HCT116 (cell line): ENCODE data around the gene HCN2. TPM values are rescaled to one million over a fixed set of nuclear protein-coding genes. Genes with fewer than 3 reads are reported as not detected.

ENCODE experiments used
- ATAC-seq: fragments of 200-7000 bp; cut with Tn5 transposase; 2 replicates; pipeline ENCODE4 v1.9.1; 2020; ENCODE audit warnings: mild to moderate bottlenecking, moderate library complexity
- BruUV-seq: library from RNA; stranded (reverse); fragments of 400-500 nt; replicated peaks from 2 replicates; lab custom pipeline; 2021; lab: Mats Ljungman, UMichigan
- CTCF ChIA-PET: fragments of 300-600 bp; sonication (Branson Sonifier 250); formaldehyde crosslinking; loops from one replicate; lab custom pipeline; 2021; ENCODE audit warnings: antibody characterized with exemption; lab: Charles Lee
- POLR2A ChIA-PET: fragments of 300-600, 350-600 bp; sonication (Branson Sonifier 250); formaldehyde crosslinking; loops from one replicate; lab custom pipeline; 2021; ENCODE audit warnings: antibody characterized with exemption; lab: Charles Lee
- RAD21 ChIA-PET, 2 experiments: fragments of 300-600 bp; sonication (Branson Sonifier 250); formaldehyde crosslinking; loops; one replicate each; lab custom pipeline; 2023; ENCODE audit warnings: low total read pairs in 2 of 2; ENCODE audit not compliant: uncharacterized antibody in 2 of 2, unreplicated experiment in 2 of 2, low non-redundant PET in 1 of 2; lab: Charles Lee
- DNase-seq: peaks from one replicate; pipeline ENCODE4 v3.0.0-alpha.2; 2010; ENCODE audit warnings: low read depth, low spot score
- H2AFZ ChIP-seq: fragments of 200-600 bp; shearing (Covaris generic), sonication (generic); 2 replicates; pipeline ENCODE4 v1.6.1; 2017; ENCODE audit warnings: low read depth, mixed run types, mixed read lengths, antibody characterized with exemption, low read length; ENCODE audit not compliant: poor library complexity, severe bottlenecking
- H3K27ac ChIP-seq: 2 replicates; pipeline ENCODE4 v1.5.1; 2012; ENCODE audit warnings: low read depth, low read length
- H3K27me3 ChIP-seq: fragments of 200-600 bp; sonication (generic); 2 replicates; pipeline ENCODE4 v1.6.1; 2016; ENCODE audit warnings: mixed run types, low read length, mixed read lengths; ENCODE audit not compliant: insufficient read depth
- H3K36me3 ChIP-seq, 2 experiments: fragments of 200-500 bp in 1 of 2; fragments of 200-600 bp in 1 of 2; sonication (Bioruptor generic) in 1 of 2; sonication (generic) in 1 of 2; 2 replicates each; pipeline versions ENCODE4 v1.5.1 to v1.6.1; 2014 to 2016; ENCODE audit warnings: low read length in 2 of 2, inconsistent platforms in 1 of 2, mixed read lengths in 1 of 2, mixed run types in 1 of 2; ENCODE audit not compliant: insufficient read depth in 2 of 2, control insufficient read depth in 1 of 2
- H3K4me1 ChIP-seq, 2 experiments: fragments of 200-600 bp in 1 of 2; sonication (generic) in 1 of 2; 2 replicates each; pipeline versions ENCODE4 v1.5.1 to v1.6.1; 2012 to 2017; ENCODE audit warnings: low read length in 2 of 2, inconsistent platforms in 1 of 2, mild to moderate bottlenecking in 1 of 2, mixed read lengths in 1 of 2, mixed run types in 1 of 2, moderate library complexity in 1 of 2; ENCODE audit not compliant: insufficient read depth in 2 of 2, control insufficient read depth in 1 of 2
- H3K4me2 ChIP-seq: fragments of 200-600 bp; sonication (generic); 2 replicates; pipeline ENCODE4 v1.6.1; 2017; ENCODE audit warnings: mixed run types, low read length, mixed read lengths
- H3K4me3 ChIP-seq, 2 experiments: fragments of 200-600 bp in 1 of 2; sonication (generic) in 1 of 2; replicated peaks in 1 of 2; 2 replicates each; pipeline ENCODE4 v1.5.1; 2011 to 2016; ENCODE audit warnings: low read length in 2 of 2, control low read depth in 1 of 2, low read depth in 1 of 2, mild to moderate bottlenecking in 1 of 2, mixed read lengths in 1 of 2, mixed run types in 1 of 2
- H3K79me2 ChIP-seq: fragments of 200-600 bp; sonication (generic); 2 replicates; pipeline ENCODE4 v1.6.1; 2017; ENCODE audit warnings: mild to moderate bottlenecking, mixed run types, low read length, moderate library complexity, mixed read lengths; ENCODE audit not compliant: insufficient read depth
- H3K9ac ChIP-seq: fragments of 200-600 bp; sonication (generic); 2 replicates; pipeline ENCODE4 v1.6.1; 2016; ENCODE audit warnings: low read length, mixed read lengths
- H3K9me2 ChIP-seq: fragments of 200-600 bp; sonication (generic), shearing (Covaris generic); 2 replicates; pipeline ENCODE4 v1.6.1; 2017; ENCODE audit warnings: mixed run types, mild to moderate bottlenecking, moderate library complexity; ENCODE audit not compliant: insufficient read depth
- H3K9me3 ChIP-seq, 2 experiments: fragments of 200-500 bp in 1 of 2; fragments of 200-600 bp in 1 of 2; sonication (Bioruptor generic) in 1 of 2; sonication (generic) in 1 of 2; 2 replicates each; pipeline ENCODE4 v1.6.1; 2014 to 2017; ENCODE audit warnings: low read length in 2 of 2, mixed read lengths in 2 of 2, inconsistent platforms in 1 of 2, low read depth in 1 of 2, mild to moderate bottlenecking in 1 of 2, mixed run types in 1 of 2, moderate library complexity in 1 of 2; ENCODE audit not compliant: control insufficient read depth in 1 of 2, insufficient read depth in 1 of 2
- H4K20me1 ChIP-seq: fragments of 200-600 bp; sonication (generic), shearing (Covaris generic); 2 replicates; pipeline ENCODE4 v1.6.1; 2017; ENCODE audit warnings: mixed run types, mild to moderate bottlenecking, moderate library complexity; ENCODE audit not compliant: insufficient read depth
- ATF3 ChIP-seq: IDR thresholded peaks from 2 replicates; pipeline ENCODE4 v1.6.1; 2012
- CBX3 ChIP-seq: IDR thresholded peaks from 2 replicates; pipeline ENCODE4 v1.6.1; 2012; ENCODE audit warnings: low read depth
- CEBPB ChIP-seq: IDR thresholded peaks from 2 replicates; pipeline ENCODE4 v1.6.1; 2012; ENCODE audit warnings: low read depth
- CTCF ChIP-seq, 3 experiments: fragments of 200-600 bp in 1 of 3; sonication (generic) in 1 of 3; IDR thresholded peaks in 2 of 3; conservative IDR thresholded peaks in 1 of 3; 2 replicates each; pipeline ENCODE4 v1.5.1; 2012 to 2017; ENCODE audit warnings: low read depth in 2 of 3, low read length in 2 of 3, antibody characterized with exemption in 1 of 3, borderline replicate concordance in 1 of 3, control low read depth in 1 of 3, mild to moderate bottlenecking in 1 of 3, mixed read lengths in 1 of 3, mixed run types in 1 of 3, moderate library complexity in 1 of 3; ENCODE audit not compliant: insufficient read depth in 1 of 3
- EGR1 ChIP-seq: IDR thresholded peaks from 2 replicates; pipeline ENCODE4 v1.6.1; 2012; ENCODE audit warnings: low read depth
- ELF1 ChIP-seq: IDR thresholded peaks from 2 replicates; pipeline ENCODE4 v1.6.1; 2012; ENCODE audit warnings: low read depth, borderline replicate concordance
- EZH2 ChIP-seq: fragments of 200-600 bp; sonication (generic); IDR thresholded peaks from 2 replicates; pipeline ENCODE4 v1.6.1; 2017; ENCODE audit warnings: antibody characterized with exemption, mixed run types
- EZH2phosphoT487 ChIP-seq: fragments of 200-600 bp; IDR thresholded peaks from 2 replicates; pipeline ENCODE4 v1.6.1; 2018; ENCODE audit warnings: antibody characterized with exemption, borderline replicate concordance
- FOSL1 ChIP-seq: IDR thresholded peaks from 2 replicates; pipeline ENCODE4 v1.6.1; 2012; ENCODE audit warnings: low read depth
- JUND ChIP-seq: IDR thresholded peaks from 2 replicates; pipeline ENCODE4 v1.6.1; 2012
- MAX ChIP-seq: IDR thresholded peaks from 2 replicates; pipeline ENCODE4 v1.6.1; 2012
- POLR2A ChIP-seq: IDR thresholded peaks from 2 replicates; pipeline ENCODE4 v1.7.0; 2011; ENCODE audit warnings: borderline replicate concordance; ENCODE audit not compliant: insufficient read depth, insufficient read length; ENCODE audit errors: extremely low read depth
- POLR2AphosphoS5 ChIP-seq: IDR thresholded peaks from 2 replicates; pipeline ENCODE4 v1.6.1; 2011; ENCODE audit warnings: mild to moderate bottlenecking, low read depth, low read length, moderate library complexity
- RAD21 ChIP-seq: IDR thresholded peaks from 2 replicates; pipeline ENCODE4 v1.6.1; 2012; ENCODE audit warnings: low read depth, mild to moderate bottlenecking
- SIN3A ChIP-seq: IDR thresholded peaks from 2 replicates; pipeline ENCODE4 v1.6.1; 2012; ENCODE audit warnings: low read depth
- SP1 ChIP-seq: IDR thresholded peaks from 2 replicates; pipeline ENCODE4 v1.6.1; 2012; ENCODE audit warnings: low read depth
- SRF ChIP-seq: IDR thresholded peaks from 2 replicates; pipeline ENCODE4 v1.6.1; 2012; ENCODE audit warnings: low read depth
- TCF7L2 ChIP-seq: IDR thresholded peaks from 2 replicates; pipeline ENCODE4 v1.7.0; 2011; ENCODE audit warnings: borderline replicate concordance, inconsistent platforms; ENCODE audit not compliant: insufficient read depth, insufficient read length; ENCODE audit errors: extremely low read depth
- YY1 ChIP-seq: IDR thresholded peaks from 2 replicates; pipeline ENCODE4 v1.6.1; 2011; ENCODE audit warnings: low read length, low read depth, moderate library complexity, mild to moderate bottlenecking; ENCODE audit not compliant: insufficient replicate concordance; ENCODE audit errors: extremely low read depth
- ZBTB33 ChIP-seq: IDR thresholded peaks from 2 replicates; pipeline ENCODE4 v1.6.1; 2011; ENCODE audit warnings: mild to moderate bottlenecking, low read length, moderate library complexity; ENCODE audit not compliant: insufficient replicate concordance; ENCODE audit errors: extremely low read depth
- ZFX ChIP-seq: fragments of 450-650 bp; IDR thresholded peaks from 2 replicates; pipeline ENCODE4 v1.6.1; 2017
- ZNF274 ChIP-seq: fragments of 200-500 bp; sonication (Bioruptor generic); IDR thresholded peaks from 2 replicates; pipeline ENCODE4 v1.6.1; 2014; ENCODE audit warnings: mild to moderate bottlenecking, low read depth, low read length, inconsistent platforms
- intact Hi-C: fragments of 100-400 bp; cut with micrococcal nuclease; formaldehyde crosslinking; loops from 2 replicates; pipeline ENCODE4 v1.10.0; 2022
- total RNA-seq: library from RNA; stranded (reverse); gene quantifications from one replicate; pipeline ENCODE4 v1.2.1, GENCODE V29; 2021; ENCODE audit not compliant: unreplicated experiment

HCN2 gene
- total RNA-seq, 1 experiment from 2014 or later, result 2.4 TPM

- peak within 1 kb of the TSS; percentile 98 for H3K9ac ChIP-seq
- H3K9me3 ChIP-seq, result no peaks in the 10 kb centered on the region
- ChIA-PET POLR2A (interaction anchor here (1.0 to 1.2 kb wide), 4 partner anchors 13 to 252 kb away, joined by 3 to 5 read pairs (median 4); partner anchors contain the start of gene FSTL3), RAD21 (interaction anchor here (0.6 to 1.0 kb wide), 4 partner anchors 14 to 71 kb away, joined by 3 to 6 read pairs (median 4); no protein-coding TSS in a partner anchor), CTCF (interaction anchor here (0.6 to 1.6 kb wide), 8 partner anchors 14 to 156 kb away, joined by 3 to 19 read pairs (median 4); no protein-coding TSS in a partner anchor)
- no peaks in the 10 kb centered on the region for H3K9me2 ChIP-seq
- DNase-seq (peak; percentile 81), ATAC-seq (peak; percentile 85)
- H4K20me1 ChIP-seq, result peaks cover 5% of the 10 kb centered on the region; the same call in 1 of the 2 replicates
- peak within 1 kb of the TSS; percentile 64 to 96 for H3K4me3 ChIP-seq
- no TSS peak for BruUV-seq
- no peak within 1 kb of the TSS for H2AFZ ChIP-seq
- H3K36me3 ChIP-seq, result peaks cover 0 to 11% of the 10 kb centered on the region in 2 experiments; a peak in 2 of 4 replicates
- peak within 1 kb of the TSS; percentile 99 for H3K27ac ChIP-seq
- peaks cover 48% of the 10 kb centered on the region for H3K79me2 ChIP-seq
- peak within 1 kb of the TSS; percentile 99 for H3K4me2 ChIP-seq
- H3K4me1 ChIP-seq, result peaks cover 18 to 35% of the 10 kb centered on the region in 2 experiments
- no peaks in the 10 kb centered on the region for H3K27me3 ChIP-seq
- intact Hi-C loops, result loop anchor here (2.0 kb wide), 1 partner anchor 134 kb away; the partner anchor contains the start of gene PTBP1
- TF ChIP-seq CTCF (IDR thresholded peaks at IDR 0.05 in 2 of 3, conservative IDR thresholded peaks at IDR 0.05 in 1 of 3; ENCODE audit: borderline replicate concordance in 1 of 3, insufficient read depth in 1 of 3, low read depth in 2 of 3, low read length in 2 of 3) (no peak), SRF (no peak), CEBPB (no peak), TCF7L2 (peak; percentile 9), EZH2phosphoT487 (no peak), ELF1 (no peak), SP1 (no peak; the same call in 1 of the 2 replicates), MAX (peak; percentile 46; the same call in 1 of the 2 replicates), ZNF274 (no peak), ZFX (peak; percentile 85), ATF3 (no peak), ZBTB33 (peak; percentile 63), EZH2 (no peak), POLR2A (peak; percentile 61), EGR1 (peak; percentile 59; the same call in 1 of the 2 replicates), CBX3 (no peak), SIN3A (peak; percentile 61), POLR2AphosphoS5 (peak; percentile 82), YY1 (peak; percentile 75), RAD21 (no peak), JUND (no peak), FOSL1 (no peak)
Observed at GRCh38 chr19:662962-663681, 73.4 kb downstream of the HCN2 start, which contains the start of gene RNF126. Gene RNF126, minus strand, starts transcription at chr19:663214. Its CDS starts 93 bp downstream, at chr19:663121.
